LNCaP clone FGC (cell line): ENCODE measurements around the gene PLXNA4.

Experiments
- DNase-seq: peaks from one replicate; pipeline ENCODE4 v3.0.0-alpha.2; 2011; ENCODE audit warnings: low read depth
- H3K4me3 ChIP-seq: 2 replicates; pipeline ENCODE4 v1.5.1; 2011; ENCODE audit warnings: mild to moderate bottlenecking, low read depth, low read length, control low read depth
- CTCF ChIP-seq: IDR thresholded peaks from 2 replicates; pipeline ENCODE4 v1.5.1; 2012; ENCODE audit warnings: mild to moderate bottlenecking; ENCODE audit not compliant: control insufficient read depth, insufficient read depth; ENCODE audit errors: extremely low read depth

PLXNA4 gene

GRCh38 chr7:132336797-132337196, 239.5 kb downstream of the PLXNA4 start:
- TF ChIP-seq CTCF: no peak
- no peak for DNase-seq
- H3K4me3 ChIP-seq: no peak overlapping the region

GRCh38 chr7:132333301-132333700, 243.0 kb downstream of the PLXNA4 start:
- no peak overlapping the region for H3K4me3 ChIP-seq
- TF ChIP-seq CTCF: no peak
- no peak for DNase-seq

- no peak for DNase-seq
- TF ChIP-seq CTCF: no peak
- no peak overlapping the region for H3K4me3 ChIP-seq
These were observed 247.5 kb downstream of the PLXNA4 start for GRCh38 chr7:132328760-132329159.

- no peak for DNase-seq
- no peak for TF ChIP-seq CTCF
- H3K4me3 ChIP-seq: no peak overlapping the region
These were observed 248.1 kb downstream of the PLXNA4 start for GRCh38 chr7:132328047-132328620.

- DNase-seq: no peak
- no peak for TF ChIP-seq CTCF
- H3K4me3 ChIP-seq: no peak overlapping the region
These were observed 249.2 kb downstream of the PLXNA4 start for GRCh38 chr7:132326878-132327589.

- DNase-seq: no peak
- no peak overlapping the region for H3K4me3 ChIP-seq
- TF ChIP-seq CTCF: no peak
These were observed 253.3 kb downstream of the PLXNA4 start for GRCh38 chr7:132322970-132323369.

- no peak for DNase-seq
- no peak for TF ChIP-seq CTCF
- H3K4me3 ChIP-seq: no peak overlapping the region
These were observed 254.9 kb downstream of the PLXNA4 start for GRCh38 chr7:132321387-132321786.
